ENCODE results near the gene SLC16A14. TPM values are rescaled to one million over a fixed set of nuclear protein-coding genes. Genes with fewer than 3 reads are reported as not detected.

The SLC16A14 gene
- total and polyA plus RNA-seq, 2 experiments from 2014 or later = 1.1 to 2.7 TPM

DNA sequence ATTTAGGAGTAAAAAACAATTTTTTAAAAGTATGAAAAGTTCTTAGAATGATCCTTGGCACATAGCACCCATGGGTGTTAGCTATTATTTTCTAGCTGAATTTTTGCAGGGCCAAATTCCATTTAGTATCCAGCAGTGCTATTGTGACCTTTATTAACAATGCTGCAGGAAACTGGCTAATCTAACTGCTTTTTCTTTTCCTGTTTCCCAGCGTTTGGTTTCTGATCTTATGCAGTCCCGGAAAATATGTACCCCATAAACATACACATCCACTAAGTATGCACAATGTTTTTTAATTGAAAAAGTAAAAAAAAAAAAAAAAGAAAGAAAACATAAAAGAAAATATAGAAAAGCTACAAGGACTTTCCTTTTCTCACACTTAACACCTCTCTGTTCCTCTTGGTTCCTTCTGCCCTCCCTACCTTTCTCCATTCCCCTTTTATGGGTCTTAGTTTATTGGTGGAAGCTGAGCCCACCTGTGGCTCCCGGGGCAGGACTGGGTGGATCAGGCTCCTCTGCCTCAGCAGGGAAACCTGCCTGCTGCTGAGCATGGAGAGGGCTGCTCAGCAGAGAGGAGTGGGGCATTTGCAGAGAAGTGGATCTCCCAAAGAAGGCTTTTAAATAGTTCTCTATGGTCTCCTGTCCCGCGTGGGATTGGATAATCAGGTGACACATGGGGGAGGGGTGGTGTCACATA, 9.3 kb upstream of the SLC16A14 start (continued):
- TF ChIP-seq, protein P1, sequence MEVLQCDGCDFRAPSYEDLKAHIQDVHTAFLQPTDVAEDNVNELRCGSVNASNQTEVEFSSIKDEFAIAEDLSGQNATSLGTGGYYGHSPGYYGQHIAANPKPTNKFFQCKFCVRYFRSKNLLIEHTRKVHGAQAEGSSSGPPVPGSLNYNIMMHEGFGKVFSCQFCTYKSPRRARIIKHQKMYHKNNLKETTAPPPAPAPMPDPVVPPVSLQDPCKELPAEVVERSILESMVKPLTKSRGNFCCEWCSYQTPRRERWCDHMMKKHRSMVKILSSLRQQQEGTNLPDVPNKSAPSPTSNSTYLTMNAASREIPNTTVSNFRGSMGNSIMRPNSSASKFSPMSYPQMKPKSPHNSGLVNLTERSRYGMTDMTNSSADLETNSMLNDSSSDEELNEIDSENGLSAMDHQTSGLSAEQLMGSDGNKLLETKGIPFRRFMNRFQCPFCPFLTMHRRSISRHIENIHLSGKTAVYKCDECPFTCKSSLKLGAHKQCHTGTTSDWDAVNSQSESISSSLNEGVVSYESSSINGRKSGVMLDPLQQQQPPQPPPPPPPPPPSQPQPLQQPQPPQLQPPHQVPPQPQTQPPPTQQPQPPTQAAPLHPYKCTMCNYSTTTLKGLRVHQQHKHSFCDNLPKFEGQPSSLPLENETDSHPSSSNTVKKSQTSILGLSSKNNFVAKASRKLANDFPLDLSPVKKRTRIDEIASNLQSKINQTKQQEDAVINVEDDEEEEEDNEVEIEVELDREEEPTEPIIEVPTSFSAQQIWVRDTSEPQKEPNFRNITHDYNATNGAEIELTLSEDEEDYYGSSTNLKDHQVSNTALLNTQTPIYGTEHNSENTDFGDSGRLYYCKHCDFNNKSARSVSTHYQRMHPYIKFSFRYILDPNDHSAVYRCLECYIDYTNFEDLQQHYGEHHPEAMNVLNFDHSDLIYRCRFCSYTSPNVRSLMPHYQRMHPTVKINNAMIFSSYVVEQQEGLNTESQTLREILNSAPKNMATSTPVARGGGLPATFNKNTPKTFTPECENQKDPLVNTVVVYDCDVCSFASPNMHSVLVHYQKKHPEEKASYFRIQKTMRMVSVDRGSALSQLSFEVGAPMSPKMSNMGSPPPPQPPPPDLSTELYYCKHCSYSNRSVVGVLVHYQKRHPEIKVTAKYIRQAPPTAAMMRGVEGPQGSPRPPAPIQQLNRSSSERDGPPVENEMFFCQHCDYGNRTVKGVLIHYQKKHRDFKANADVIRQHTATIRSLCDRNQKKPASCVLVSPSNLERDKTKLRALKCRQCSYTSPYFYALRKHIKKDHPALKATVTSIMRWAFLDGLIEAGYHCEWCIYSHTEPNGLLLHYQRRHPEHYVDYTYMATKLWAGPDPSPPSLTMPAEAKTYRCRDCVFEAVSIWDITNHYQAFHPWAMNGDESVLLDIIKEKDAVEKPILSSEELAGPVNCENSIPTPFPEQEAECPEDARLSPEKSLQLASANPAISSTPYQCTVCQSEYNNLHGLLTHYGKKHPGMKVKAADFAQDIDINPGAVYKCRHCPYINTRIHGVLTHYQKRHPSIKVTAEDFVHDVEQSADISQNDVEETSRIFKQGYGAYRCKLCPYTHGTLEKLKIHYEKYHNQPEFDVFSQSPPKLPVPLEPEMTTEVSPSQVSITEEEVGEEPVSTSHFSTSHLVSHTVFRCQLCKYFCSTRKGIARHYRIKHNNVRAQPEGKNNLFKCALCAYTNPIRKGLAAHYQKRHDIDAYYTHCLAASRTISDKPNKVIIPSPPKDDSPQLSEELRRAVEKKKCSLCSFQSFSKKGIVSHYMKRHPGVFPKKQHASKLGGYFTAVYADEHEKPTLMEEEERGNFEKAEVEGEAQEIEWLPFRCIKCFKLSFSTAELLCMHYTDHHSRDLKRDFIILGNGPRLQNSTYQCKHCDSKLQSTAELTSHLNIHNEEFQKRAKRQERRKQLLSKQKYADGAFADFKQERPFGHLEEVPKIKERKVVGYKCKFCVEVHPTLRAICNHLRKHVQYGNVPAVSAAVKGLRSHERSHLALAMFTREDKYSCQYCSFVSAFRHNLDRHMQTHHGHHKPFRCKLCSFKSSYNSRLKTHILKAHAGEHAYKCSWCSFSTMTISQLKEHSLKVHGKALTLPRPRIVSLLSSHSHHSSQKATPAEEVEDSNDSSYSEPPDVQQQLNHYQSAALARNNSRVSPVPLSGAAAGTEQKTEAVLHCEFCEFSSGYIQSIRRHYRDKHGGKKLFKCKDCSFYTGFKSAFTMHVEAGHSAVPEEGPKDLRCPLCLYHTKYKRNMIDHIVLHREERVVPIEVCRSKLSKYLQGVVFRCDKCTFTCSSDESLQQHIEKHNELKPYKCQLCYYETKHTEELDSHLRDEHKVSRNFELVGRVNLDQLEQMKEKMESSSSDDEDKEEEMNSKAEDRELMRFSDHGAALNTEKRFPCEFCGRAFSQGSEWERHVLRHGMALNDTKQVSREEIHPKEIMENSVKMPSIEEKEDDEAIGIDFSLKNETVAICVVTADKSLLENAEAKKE (CRISPR knock-in tag; IDR thresholded peaks at IDR 0.05) = no peak

DNA sequence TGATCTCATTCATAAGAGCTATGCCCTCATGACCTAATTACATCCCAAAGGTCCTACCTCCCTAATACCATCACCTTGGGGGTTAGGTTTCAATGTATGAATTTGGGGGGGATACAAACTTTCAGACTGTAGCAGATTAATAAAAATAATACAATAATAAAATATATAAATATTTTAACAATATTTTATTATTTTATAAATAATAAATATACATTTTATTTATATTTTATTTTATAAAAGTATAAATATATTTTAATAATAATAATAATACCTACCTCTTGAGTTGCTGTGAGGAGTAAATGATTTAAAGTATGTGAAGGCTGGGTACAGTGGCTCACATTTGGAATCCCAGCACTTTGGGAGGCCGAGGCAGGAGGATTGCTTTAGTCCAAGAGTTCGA, 8.1 kb upstream of the SLC16A14 start:
- H3K4me1 Mint-ChIP-seq = peaks cover 5% of the 10 kb centered on the region; the same call in 2 of the 3 replicates
- H3K27ac Mint-ChIP-seq = no peak overlapping the region
- Histone ChIP-seq H3K27me3 (ENCODE audit: insufficient read depth) (no peaks in the 10 kb centered on the region), H3K79me2 (replicated peaks; ENCODE audit: insufficient read depth) (no peaks in the 10 kb centered on the region), H3F3A (replicated peaks; ENCODE audit: low read depth) (no peaks in the 10 kb centered on the region), H2AFZ (no peak overlapping the region), H3K4me3 (no peak overlapping the region), H4K20me1 (replicated peaks; ENCODE audit: insufficient read depth) (no peaks in the 10 kb centered on the region), H3K27ac (ENCODE audit: low read depth) (no peak overlapping the region), H3K4me2 (no peak overlapping the region), H3K4me1 (ENCODE audit: insufficient read depth) (no peaks in the 10 kb centered on the region), H3K36me3 (ENCODE audit: insufficient read depth) (no peaks in the 10 kb centered on the region), H3K9me2 (ENCODE audit: insufficient read depth) (no peaks in the 10 kb centered on the region)
- no peaks in the 10 kb centered on the region; the same call in 2 of the 3 replicates for H3K9me3 Mint-ChIP-seq
- no peak overlapping the region for H3K4me3 Mint-ChIP-seq
- no peaks in the 10 kb centered on the region for H3K36me3 Mint-ChIP-seq (ENCODE audit: low read depth)
- H3K27me3 Mint-ChIP-seq (ENCODE audit: insufficient read depth, low read depth, poor library complexity) = no peaks in the 10 kb centered on the region
- ATAC-seq (no peak), DNase-seq (ENCODE audit: low spot score) (no peak)
- TF ChIP-seq, protein P1 (CRISPR knock-in tag; IDR thresholded peaks at IDR 0.05) = no peak
- TF ChIP-seq ZNF331 (CRISPR knock-in tag; IDR thresholded peaks at IDR 0.05; ENCODE audit: low read depth) (no peak), POLR2AphosphoS5 (IDR thresholded peaks at IDR 0.05; ENCODE audit: low read depth) (no peak), ZNF114 (CRISPR knock-in tag; IDR thresholded peaks at IDR 0.05) (no peak), EZH2 (IDR thresholded peaks at IDR 0.05; ENCODE audit: low read depth, unreplicated experiment) (no peak), NANOG (IDR thresholded peaks at IDR 0.05; ENCODE audit: borderline replicate concordance) (no peak)
